Right atrium auricular region (tissue), 2 donors: ENCODE data around the gene MYO16. TPM values are rescaled to one million over a fixed set of nuclear protein-coding genes. Genes with fewer than 3 reads are reported as not detected.

Source experiments
- DNase-seq: peaks from one replicate; pipeline ENCODE4 v3.0.0-alpha.2; 2019; ENCODE audit warnings: low spot score
- H3K27ac ChIP-seq, 2 donors: fragments of 200-600 bp; sonication (generic); 1 replicate in 1 of 2; 2 replicates in 1 of 2; pipeline ENCODE4 v1.5.1; 2016 to 2019
- H3K27me3 ChIP-seq, 2 donors: fragments of 200-600 bp; sonication (generic); one replicate each; pipeline versions ENCODE4 v1.5.1 to v1.6.0; 2017 to 2019
- H3K36me3 ChIP-seq: fragments of 200-600 bp; sonication (generic); one replicate; pipeline ENCODE4 v1.5.1; 2016
- H3K4me1 ChIP-seq, 2 donors: fragments of 200-600 bp; sonication (generic); one replicate each; pipeline versions ENCODE4 v1.5.1 to v1.6.0; 2017 to 2019
- H3K4me3 ChIP-seq, 2 donors: fragments of 200-600 bp; sonication (generic); 1 replicate in 1 of 2; 2 replicates in 1 of 2; pipeline ENCODE4 v1.5.1; 2017 to 2019; ENCODE audit warnings: mild to moderate bottlenecking in 1 of 2, moderate library complexity in 1 of 2
- H3K9me3 ChIP-seq, 2 donors: fragments of 200-600 bp; sonication (generic); one replicate each; pipeline ENCODE4 v1.5.1; 2019
- CTCF ChIP-seq, 2 donors: fragments of 200-600 bp; sonication (generic); IDR thresholded peaks; one replicate each; pipeline ENCODE4 v1.5.1; 2019; ENCODE audit warnings: antibody characterized with exemption in 2 of 2
- total RNA-seq, 2 donors: library from RNA; depleted of rRNA; stranded (reverse); fragments of >200 nt; gene quantifications; one replicate each; pipeline ENCODE4 v1.1.0, GENCODE V29; 2016

Gene MYO16
- total RNA-seq, 2 donors from 2014 or later, result 1.1 to 1.8 TPM

DNA sequence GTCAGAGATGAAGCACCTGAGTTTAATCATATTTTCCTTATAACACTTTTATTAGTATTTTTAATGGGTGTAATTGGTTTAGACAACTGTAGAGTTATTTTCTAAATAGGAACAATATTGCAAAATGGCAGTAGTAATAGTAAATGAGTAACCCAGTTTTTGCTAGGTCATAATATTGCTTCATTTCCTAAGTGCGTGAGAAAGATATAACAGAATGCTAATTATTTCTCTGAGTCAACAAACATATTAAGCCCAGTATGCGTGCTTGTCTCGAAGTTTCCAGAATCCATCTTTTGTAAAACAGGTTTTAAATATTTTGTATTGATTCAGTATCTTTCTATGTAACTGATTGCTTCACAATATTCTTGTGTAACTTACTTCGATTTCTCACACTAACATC lies 315.3 kb downstream of the MYO16 start:
- no peak for TF ChIP-seq CTCF (IDR thresholded peaks at IDR 0.05)
- no peak overlapping the region for H3K4me3 ChIP-seq
- no peak for DNase-seq
- H3K27me3 ChIP-seq, result no peaks in the 10 kb centered on the region
- H3K4me1 ChIP-seq, result peaks cover 0 to 4% of the 10 kb centered on the region in 2 donors
- H3K9me3 ChIP-seq, result no peaks in the 10 kb centered on the region
- no peaks in the 10 kb centered on the region for H3K36me3 ChIP-seq
- H3K27ac ChIP-seq, result no peak overlapping the region

GRCh38 chr13:108947551-108948030 lies 318.2 kb downstream of the MYO16 start:
- Histone ChIP-seq H3K27ac (no peak overlapping the region), H3K4me1 (peaks cover 0 to 4% of the 10 kb centered on the region in 2 donors), H3K36me3 (no peaks in the 10 kb centered on the region), H3K9me3 (no peaks in the 10 kb centered on the region), H3K4me3 (no peak overlapping the region), H3K27me3 (no peaks in the 10 kb centered on the region)
- no peak for TF ChIP-seq CTCF (IDR thresholded peaks at IDR 0.05)
- no peak for DNase-seq

DNA sequence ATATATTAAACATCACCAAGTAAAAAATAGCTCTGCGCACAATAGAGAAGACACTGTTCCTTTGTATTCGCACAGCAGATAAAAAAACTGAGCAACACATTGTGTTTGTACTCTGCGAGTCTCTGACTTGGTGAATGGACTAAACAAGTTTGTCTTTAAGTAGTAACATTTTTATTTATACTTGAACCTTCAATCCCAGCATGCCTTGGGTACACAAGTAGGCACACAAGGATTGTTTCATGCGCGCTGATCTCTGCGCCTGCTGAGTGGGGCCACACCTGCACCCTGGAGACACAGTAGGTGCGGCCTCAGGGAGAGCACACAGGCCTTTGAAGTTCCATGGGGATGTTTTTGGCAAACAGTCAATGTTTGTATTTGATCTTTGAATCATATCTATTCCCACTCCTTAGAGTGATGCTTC lies 318.9 kb downstream of the MYO16 start:
- H3K27me3 ChIP-seq, result no peaks in the 10 kb centered on the region
- no peak overlapping the region for H3K4me3 ChIP-seq
- H3K36me3 ChIP-seq, result no peaks in the 10 kb centered on the region
- no peak for TF ChIP-seq CTCF (IDR thresholded peaks at IDR 0.05)
- H3K9me3 ChIP-seq, result no peaks in the 10 kb centered on the region
- DNase-seq, result no peak
- H3K4me1 ChIP-seq, result peaks cover 0 to 4% of the 10 kb centered on the region in 2 donors
- H3K27ac ChIP-seq, result no peak overlapping the region

GRCh38 chr13:108950333-108951010 lies 321.1 kb downstream of the MYO16 start:
- H3K4me3 ChIP-seq, result no peak overlapping the region
- no peaks in the 10 kb centered on the region for H3K9me3 ChIP-seq
- no peak for TF ChIP-seq CTCF (IDR thresholded peaks at IDR 0.05)
- H3K4me1 ChIP-seq, result peaks cover 0 to 4% of the 10 kb centered on the region in 2 donors
- DNase-seq, result no peak
- no peaks in the 10 kb centered on the region for H3K27me3 ChIP-seq
- H3K27ac ChIP-seq, result no peak overlapping the region
- H3K36me3 ChIP-seq, result no peaks in the 10 kb centered on the region

DNA sequence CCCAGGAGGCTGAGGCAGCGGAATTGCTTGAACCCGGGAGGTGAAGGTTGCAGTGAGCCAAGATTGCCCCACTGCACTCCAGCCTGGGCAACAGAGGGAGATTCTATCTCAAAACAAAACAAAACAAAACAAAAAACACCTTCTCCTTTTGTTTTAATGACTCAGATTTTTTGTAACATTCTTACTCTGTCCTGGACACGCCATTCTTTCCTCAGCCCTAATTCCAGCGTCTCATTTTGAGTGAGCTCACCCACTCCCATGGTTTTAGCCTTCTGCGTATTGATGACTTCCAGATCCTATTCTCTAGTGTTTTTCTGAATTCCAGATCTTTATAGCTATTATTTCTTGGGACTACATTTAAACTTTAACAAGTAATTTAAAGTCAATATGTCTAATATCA lies 326.3 kb downstream of the MYO16 start:
- Histone ChIP-seq H3K4me3 (no peak overlapping the region), H3K9me3 (no peaks in the 10 kb centered on the region), H3K36me3 (no peaks in the 10 kb centered on the region), H3K27me3 (no peaks in the 10 kb centered on the region), H3K27ac (no peak overlapping the region), H3K4me1 (no peaks in the 10 kb centered on the region)
- DNase-seq, result no peak
- TF ChIP-seq CTCF (IDR thresholded peaks at IDR 0.05), result no peak
